ENCODE results near the gene MBD3L2B.

GRCh38 chr19:6988257-6988656 lies 33.0 kb downstream of the MBD3L2B start:
- TF ChIP-seq, protein P1, sequence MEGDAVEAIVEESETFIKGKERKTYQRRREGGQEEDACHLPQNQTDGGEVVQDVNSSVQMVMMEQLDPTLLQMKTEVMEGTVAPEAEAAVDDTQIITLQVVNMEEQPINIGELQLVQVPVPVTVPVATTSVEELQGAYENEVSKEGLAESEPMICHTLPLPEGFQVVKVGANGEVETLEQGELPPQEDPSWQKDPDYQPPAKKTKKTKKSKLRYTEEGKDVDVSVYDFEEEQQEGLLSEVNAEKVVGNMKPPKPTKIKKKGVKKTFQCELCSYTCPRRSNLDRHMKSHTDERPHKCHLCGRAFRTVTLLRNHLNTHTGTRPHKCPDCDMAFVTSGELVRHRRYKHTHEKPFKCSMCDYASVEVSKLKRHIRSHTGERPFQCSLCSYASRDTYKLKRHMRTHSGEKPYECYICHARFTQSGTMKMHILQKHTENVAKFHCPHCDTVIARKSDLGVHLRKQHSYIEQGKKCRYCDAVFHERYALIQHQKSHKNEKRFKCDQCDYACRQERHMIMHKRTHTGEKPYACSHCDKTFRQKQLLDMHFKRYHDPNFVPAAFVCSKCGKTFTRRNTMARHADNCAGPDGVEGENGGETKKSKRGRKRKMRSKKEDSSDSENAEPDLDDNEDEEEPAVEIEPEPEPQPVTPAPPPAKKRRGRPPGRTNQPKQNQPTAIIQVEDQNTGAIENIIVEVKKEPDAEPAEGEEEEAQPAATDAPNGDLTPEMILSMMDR (IDR thresholded peaks at IDR 0.05; ENCODE audit: low read depth, low read length, poor library complexity, severe bottlenecking), result no peak
- no peak for TF ChIP-seq EZH2phosphoT487 (IDR thresholded peaks at IDR 0.05; ENCODE audit: borderline replicate concordance, low read length)
